ENCODE measurements around the gene RHO. TPM values are rescaled to one million over a fixed set of nuclear protein-coding genes. Genes with fewer than 3 reads are reported as not detected.
"Not testable (repeated sequence)": the region's sequence is repeated elsewhere in the genome, so short reads cannot be mapped to it uniquely, and the experiment has no call there.

Gene RHO
- total RNA-seq, 2 donors from 2014 or later = not detected

- Histone ChIP-seq H3K27ac (no peak overlapping the region), H3K9me3 (no peaks in the 10 kb centered on the region), H3K36me3 (peaks cover 6% of the 10 kb centered on the region), H3K4me3 (no peak overlapping the region), H3K27me3 (replicated peaks; ENCODE audit: insufficient read depth) (no peaks in the 10 kb centered on the region), H3K4me1 (ENCODE audit: control insufficient read depth in 1 of 2, low read depth in 2 of 2) (peaks cover 17 to 27% of the 10 kb centered on the region in 2 donors)
- no peak for DNase-seq (ENCODE audit: low spot score)
- TF ChIP-seq CTCF (IDR thresholded peaks at IDR 0.05) = no peak
- ATAC-seq (ENCODE audit: insufficient number of reproducible peaks, low FRiP score, low read depth) = no peak
These were observed 36.6 kb upstream of the RHO start for GRCh38 chr3:129491794-129492193.

GRCh38 chr3:129492691-129493090 lies 35.7 kb upstream of the RHO start:
- no peaks in the 10 kb centered on the region for H3K27me3 ChIP-seq (replicated peaks; ENCODE audit: insufficient read depth)
- peaks cover 8% of the 10 kb centered on the region for H3K36me3 ChIP-seq
- no peak for TF ChIP-seq CTCF (IDR thresholded peaks at IDR 0.05)
- H3K9me3 ChIP-seq = no peaks in the 10 kb centered on the region
- ATAC-seq (ENCODE audit: insufficient number of reproducible peaks, low FRiP score, low read depth) (no peak), DNase-seq (ENCODE audit: low spot score) (no peak)
- H3K4me1 ChIP-seq (ENCODE audit: control insufficient read depth in 1 of 2, low read depth in 2 of 2) = peaks cover 8 to 18% of the 10 kb centered on the region in 2 donors
- H3K27ac ChIP-seq = no peak overlapping the region
- no peak overlapping the region for H3K4me3 ChIP-seq

GRCh38 chr3:129493206-129493605 lies 35.2 kb upstream of the RHO start:
- H3K36me3 ChIP-seq = peaks cover 8% of the 10 kb centered on the region
- TF ChIP-seq CTCF (IDR thresholded peaks at IDR 0.05) = no peak

GRCh38 chr3:129494499-129494898 lies 33.9 kb upstream of the RHO start:
- ATAC-seq (ENCODE audit: insufficient number of reproducible peaks, low FRiP score, low read depth); H3K9me3 ChIP-seq: not testable (repeated sequence)

More at GRCh38 chr3:129493206-129493605, 35.2 kb upstream of the RHO start:
- Histone ChIP-seq H3K4me1 (ENCODE audit: control insufficient read depth in 1 of 2, low read depth in 2 of 2) (peaks cover 5 to 13% of the 10 kb centered on the region in 2 donors), H3K9me3 (no peaks in the 10 kb centered on the region), H3K4me3 (no peak overlapping the region), H3K27ac (no peak overlapping the region), H3K27me3 (replicated peaks; ENCODE audit: insufficient read depth) (no peaks in the 10 kb centered on the region)
- no peak for ATAC-seq (ENCODE audit: insufficient number of reproducible peaks, low FRiP score, low read depth)
- no peak for DNase-seq (ENCODE audit: low spot score)

GRCh38 chr3:129495006-129495639 lies 33.3 kb upstream of the RHO start:
- H3K27ac ChIP-seq = peak overlapping the region in 1 of 2 donors; percentile 60
- H3K4me1 ChIP-seq (ENCODE audit: control insufficient read depth in 1 of 2, low read depth in 2 of 2) = peaks cover 5 to 19% of the 10 kb centered on the region in 2 donors
- H3K4me3 ChIP-seq; DNase-seq (ENCODE audit: low spot score); H3K27me3 ChIP-seq (replicated peaks; ENCODE audit: insufficient read depth); H3K9me3 ChIP-seq; ATAC-seq (ENCODE audit: insufficient number of reproducible peaks, low FRiP score, low read depth); H3K36me3 ChIP-seq: not testable (repeated sequence)

More at GRCh38 chr3:129494499-129494898, 33.9 kb upstream of the RHO start:
- DNase-seq (ENCODE audit: low spot score); H3K4me3 ChIP-seq; H3K27me3 ChIP-seq (replicated peaks; ENCODE audit: insufficient read depth); H3K36me3 ChIP-seq: not testable (repeated sequence)
- H3K27ac ChIP-seq = peak overlapping the region in 1 of 2 donors; percentile 60
- peaks cover 5 to 19% of the 10 kb centered on the region in 2 donors for H3K4me1 ChIP-seq (ENCODE audit: control insufficient read depth in 1 of 2, low read depth in 2 of 2)

GRCh38 chr3:129497876-129498275 lies 30.6 kb upstream of the RHO start:
- H3K27me3 ChIP-seq (replicated peaks; ENCODE audit: insufficient read depth); H3K36me3 ChIP-seq: not testable (repeated sequence)

GRCh38 chr3:129498603-129499488 lies 29.6 kb upstream of the RHO start:
- H3K27ac ChIP-seq; H3K4me3 ChIP-seq; DNase-seq (ENCODE audit: low spot score); H3K9me3 ChIP-seq; H3K36me3 ChIP-seq; H3K27me3 ChIP-seq (replicated peaks; ENCODE audit: insufficient read depth); ATAC-seq (ENCODE audit: insufficient number of reproducible peaks, low FRiP score, low read depth): not testable (repeated sequence)
- H3K4me1 ChIP-seq (ENCODE audit: control insufficient read depth in 1 of 2, low read depth in 2 of 2) = peaks cover 0 to 12% of the 10 kb centered on the region in 2 donors

More at GRCh38 chr3:129497876-129498275, 30.6 kb upstream of the RHO start:
- DNase-seq (ENCODE audit: low spot score); H3K4me3 ChIP-seq; ATAC-seq (ENCODE audit: insufficient number of reproducible peaks, low FRiP score, low read depth); H3K27ac ChIP-seq; H3K9me3 ChIP-seq: not testable (repeated sequence)
- H3K4me1 ChIP-seq (ENCODE audit: control insufficient read depth in 1 of 2, low read depth in 2 of 2) = peaks cover 0 to 12% of the 10 kb centered on the region in 2 donors

GRCh38 chr3:129499604-129500333 lies 28.7 kb upstream of the RHO start:
- H3K9me3 ChIP-seq; H3K27me3 ChIP-seq (replicated peaks; ENCODE audit: insufficient read depth); DNase-seq (ENCODE audit: low spot score); H3K4me3 ChIP-seq; ATAC-seq (ENCODE audit: insufficient number of reproducible peaks, low FRiP score, low read depth); H3K36me3 ChIP-seq; H3K27ac ChIP-seq: not testable (repeated sequence)
- peaks cover 0 to 18% of the 10 kb centered on the region in 2 donors for H3K4me1 ChIP-seq (ENCODE audit: control insufficient read depth in 1 of 2, low read depth in 2 of 2)
